GM12864 (cell line): Measurements from ENCODE around the gene TCF12.

Source experiments
- DNase-seq: peaks from one replicate; pipeline ENCODE4 v3.0.0-alpha.2; 2011; ENCODE audit warnings: low read depth
- H3K4me3 ChIP-seq: 2 replicates; pipeline ENCODE4 v1.5.1; 2011; ENCODE audit warnings: mild to moderate bottlenecking, low read depth, low read length, control low read depth
- TF ChIP-seq, protein P1 (sequence below): IDR thresholded peaks from 2 replicates; pipeline ENCODE4 v1.5.1; 2011; ENCODE audit warnings: low read depth, mild to moderate bottlenecking, moderate library complexity, low read length, control low read depth, inconsistent platforms; ENCODE audit errors: missing control alignments

Gene TCF12

GRCh38 chr15:56940388-56940787, 21.9 kb downstream of the TCF12 start:
- H3K4me3 ChIP-seq = no peak overlapping the region
- no peak for DNase-seq
- TF ChIP-seq, protein P1, sequence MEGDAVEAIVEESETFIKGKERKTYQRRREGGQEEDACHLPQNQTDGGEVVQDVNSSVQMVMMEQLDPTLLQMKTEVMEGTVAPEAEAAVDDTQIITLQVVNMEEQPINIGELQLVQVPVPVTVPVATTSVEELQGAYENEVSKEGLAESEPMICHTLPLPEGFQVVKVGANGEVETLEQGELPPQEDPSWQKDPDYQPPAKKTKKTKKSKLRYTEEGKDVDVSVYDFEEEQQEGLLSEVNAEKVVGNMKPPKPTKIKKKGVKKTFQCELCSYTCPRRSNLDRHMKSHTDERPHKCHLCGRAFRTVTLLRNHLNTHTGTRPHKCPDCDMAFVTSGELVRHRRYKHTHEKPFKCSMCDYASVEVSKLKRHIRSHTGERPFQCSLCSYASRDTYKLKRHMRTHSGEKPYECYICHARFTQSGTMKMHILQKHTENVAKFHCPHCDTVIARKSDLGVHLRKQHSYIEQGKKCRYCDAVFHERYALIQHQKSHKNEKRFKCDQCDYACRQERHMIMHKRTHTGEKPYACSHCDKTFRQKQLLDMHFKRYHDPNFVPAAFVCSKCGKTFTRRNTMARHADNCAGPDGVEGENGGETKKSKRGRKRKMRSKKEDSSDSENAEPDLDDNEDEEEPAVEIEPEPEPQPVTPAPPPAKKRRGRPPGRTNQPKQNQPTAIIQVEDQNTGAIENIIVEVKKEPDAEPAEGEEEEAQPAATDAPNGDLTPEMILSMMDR = no peak

- no peak overlapping the region for H3K4me3 ChIP-seq
- TF ChIP-seq, protein P1 = no peak
- DNase-seq = no peak
These were observed 23.7 kb downstream of the TCF12 start for GRCh38 chr15:56942118-56942517.

DNA sequence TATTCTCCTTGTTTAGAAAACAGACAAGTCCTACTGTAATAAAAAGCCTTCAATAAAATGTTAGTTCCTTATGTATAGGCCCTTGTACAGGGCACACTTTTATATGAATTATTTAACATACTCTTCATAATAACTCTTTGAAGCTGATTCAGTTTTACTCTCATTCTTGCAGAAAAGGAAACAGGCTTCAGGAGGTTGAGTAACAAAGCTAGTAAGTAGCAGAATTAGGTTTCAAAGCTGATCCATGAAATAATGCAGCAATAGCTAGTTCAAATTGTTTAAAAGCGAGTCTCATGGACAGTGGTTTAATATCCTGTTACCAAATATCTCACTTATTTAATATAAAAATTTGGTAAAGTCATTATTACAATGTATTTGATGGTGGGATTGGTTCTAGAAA, 25.0 kb downstream of the TCF12 start:
- TF ChIP-seq, protein P1 = no peak
- DNase-seq = no peak

GRCh38 chr15:56944485-56944884, 26.0 kb downstream of the TCF12 start:
- no peak overlapping the region for H3K4me3 ChIP-seq
- DNase-seq = no peak
- TF ChIP-seq, protein P1 = no peak

More for the DNA sequence above, 25.0 kb downstream of the TCF12 start:
- H3K4me3 ChIP-seq = no peak overlapping the region

- no peak overlapping the region for H3K4me3 ChIP-seq
- no peak for DNase-seq
- TF ChIP-seq, protein P1 = no peak
These were observed 27.7 kb downstream of the TCF12 start for GRCh38 chr15:56946150-56946549.

GRCh38 chr15:56948000-56948763, 29.7 kb downstream of the TCF12 start:
- H3K4me3 ChIP-seq = no peak overlapping the region
- no peak for DNase-seq
- TF ChIP-seq, protein P1 = no peak

GRCh38 chr15:56948764-56949101, 30.3 kb downstream of the TCF12 start:
- TF ChIP-seq, protein P1 = no peak
- H3K4me3 ChIP-seq = no peak overlapping the region
- no peak for DNase-seq
